Uterus (tissue), 2 donors: ENCODE measurements around the gene ZNF440.

Experiments used
- CTCF ChIP-seq, 4 experiments: fragments of 200-600 bp in 2 of 4; fragments of 450-650 bp in 2 of 4; sonication (generic) in 2 of 4; IDR thresholded peaks; one replicate each; pipeline ENCODE4 v1.5.1; 2016 to 2019; ENCODE audit warnings: antibody characterized with exemption in 4 of 4, mild to moderate bottlenecking in 2 of 4, moderate library complexity in 1 of 4
- POLR2A ChIP-seq, 2 donors: fragments of 450-650 bp; IDR thresholded peaks; one replicate each; pipeline ENCODE4 v1.6.1; 2016; ENCODE audit warnings: antibody characterized with exemption in 2 of 2, mild to moderate bottlenecking in 1 of 2, moderate library complexity in 1 of 2

GRCh38 chr19:11848594-11849469, 34.8 kb downstream of the ZNF440 start, which contains the start of gene ZNF439:
- TF ChIP-seq CTCF (IDR thresholded peaks at IDR 0.05) (no peak), POLR2A (IDR thresholded peaks at IDR 0.05) (no peak)
